ENCODE data around the gene FGF7. TPM values are rescaled to one million over a fixed set of nuclear protein-coding genes. Genes with fewer than 3 reads are reported as not detected.

The FGF7 gene
- total RNA-seq, 1 donor from 2014 or later = 0.04 TPM

DNA sequence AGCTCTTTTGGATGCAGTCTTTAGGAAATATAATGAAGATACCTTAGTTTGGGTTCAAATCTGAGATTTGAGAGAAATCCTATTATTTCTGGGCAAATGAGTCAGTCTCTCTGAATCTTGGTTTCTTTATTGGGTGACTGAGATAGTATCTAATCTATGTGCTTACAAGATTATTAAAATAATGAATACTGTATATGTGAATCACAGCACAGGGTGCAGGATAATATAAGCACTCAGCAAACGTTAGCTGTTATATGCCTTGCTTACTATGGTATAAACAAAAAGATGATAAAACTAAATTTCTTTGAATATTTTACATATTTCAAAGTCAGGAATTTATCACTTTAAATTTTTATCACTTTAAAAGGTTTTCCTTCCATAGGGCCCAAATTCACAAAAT is 29.6 kb downstream of the FGF7 start:
- intact Hi-C loops (cut with micrococcal nuclease) = no loop called here
- H3K36me3 Mint-ChIP-seq (ENCODE audit: low read depth) = no peaks in the 10 kb centered on the region
- ChIA-PET POLR2A (no interaction called here), CTCF (no interaction called here)
- DNase-seq (no peak), ATAC-seq (ENCODE audit: low read depth) (no peak)
- no peak overlapping the region for H3K4me3 Mint-ChIP-seq
- H3K27ac Mint-ChIP-seq = no peak overlapping the region
- TF ChIP-seq, protein P1, sequence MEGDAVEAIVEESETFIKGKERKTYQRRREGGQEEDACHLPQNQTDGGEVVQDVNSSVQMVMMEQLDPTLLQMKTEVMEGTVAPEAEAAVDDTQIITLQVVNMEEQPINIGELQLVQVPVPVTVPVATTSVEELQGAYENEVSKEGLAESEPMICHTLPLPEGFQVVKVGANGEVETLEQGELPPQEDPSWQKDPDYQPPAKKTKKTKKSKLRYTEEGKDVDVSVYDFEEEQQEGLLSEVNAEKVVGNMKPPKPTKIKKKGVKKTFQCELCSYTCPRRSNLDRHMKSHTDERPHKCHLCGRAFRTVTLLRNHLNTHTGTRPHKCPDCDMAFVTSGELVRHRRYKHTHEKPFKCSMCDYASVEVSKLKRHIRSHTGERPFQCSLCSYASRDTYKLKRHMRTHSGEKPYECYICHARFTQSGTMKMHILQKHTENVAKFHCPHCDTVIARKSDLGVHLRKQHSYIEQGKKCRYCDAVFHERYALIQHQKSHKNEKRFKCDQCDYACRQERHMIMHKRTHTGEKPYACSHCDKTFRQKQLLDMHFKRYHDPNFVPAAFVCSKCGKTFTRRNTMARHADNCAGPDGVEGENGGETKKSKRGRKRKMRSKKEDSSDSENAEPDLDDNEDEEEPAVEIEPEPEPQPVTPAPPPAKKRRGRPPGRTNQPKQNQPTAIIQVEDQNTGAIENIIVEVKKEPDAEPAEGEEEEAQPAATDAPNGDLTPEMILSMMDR (IDR thresholded peaks at IDR 0.05) = no peak
- H3K9me3 Mint-ChIP-seq = no peaks in the 10 kb centered on the region
- H3K27me3 Mint-ChIP-seq = peaks cover 2% of the 10 kb centered on the region
- H3K4me1 Mint-ChIP-seq = no peaks in the 10 kb centered on the region

DNA sequence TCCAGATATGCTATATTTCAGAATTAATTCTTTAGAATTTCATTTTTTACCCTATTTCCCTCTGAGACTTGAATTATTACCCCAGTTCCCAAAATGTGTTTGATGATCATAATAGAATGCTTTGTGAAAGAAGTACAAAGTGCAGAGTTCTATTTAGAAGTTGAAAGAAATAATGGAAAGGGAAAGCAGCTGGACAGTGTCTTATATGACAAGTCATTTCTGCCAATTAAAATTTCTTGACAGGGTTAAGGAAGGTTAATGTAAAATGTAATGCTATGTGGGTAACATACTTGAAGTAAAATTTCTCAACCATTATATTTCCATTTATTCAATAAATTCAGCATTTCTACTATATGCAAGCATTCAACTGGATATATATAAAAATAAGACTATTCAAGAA is 33.1 kb downstream of the FGF7 start:
- intact Hi-C loops (cut with micrococcal nuclease) = no loop called here
- ChIA-PET POLR2A (no interaction called here), CTCF (no interaction called here)
- DNase-seq (no peak), ATAC-seq (ENCODE audit: low read depth) (no peak)
- Mint-ChIP-seq H3K4me1 (no peaks in the 10 kb centered on the region), H3K27me3 (peaks cover 4% of the 10 kb centered on the region), H3K4me3 (no peak overlapping the region), H3K9me3 (no peaks in the 10 kb centered on the region), H3K27ac (no peak overlapping the region), H3K36me3 (ENCODE audit: low read depth) (no peaks in the 10 kb centered on the region)
- TF ChIP-seq, protein P1 (IDR thresholded peaks at IDR 0.05) = no peak

- TF ChIP-seq, protein P1 (IDR thresholded peaks at IDR 0.05) = no peak
- Mint-ChIP-seq H3K27me3 (peaks cover 4% of the 10 kb centered on the region), H3K4me1 (no peaks in the 10 kb centered on the region), H3K9me3 (no peaks in the 10 kb centered on the region), H3K4me3 (no peak overlapping the region), H3K36me3 (ENCODE audit: low read depth) (no peaks in the 10 kb centered on the region), H3K27ac (no peak overlapping the region)
- intact Hi-C loops (cut with micrococcal nuclease) = no loop called here
- POLR2A ChIA-PET = no interaction called here
- CTCF ChIA-PET = no interaction called here
- ATAC-seq (ENCODE audit: low read depth) (no peak), DNase-seq (no peak)
These were observed 35.1 kb downstream of the FGF7 start for GRCh38 chr15:49458145-49458544.

- ATAC-seq (ENCODE audit: low read depth) (no peak), DNase-seq (no peak)
- intact Hi-C loops (cut with micrococcal nuclease) = no loop called here
- Mint-ChIP-seq H3K36me3 (ENCODE audit: low read depth) (no peaks in the 10 kb centered on the region), H3K4me1 (no peaks in the 10 kb centered on the region), H3K9me3 (no peaks in the 10 kb centered on the region), H3K27ac (no peak overlapping the region), H3K4me3 (no peak overlapping the region), H3K27me3 (peaks cover 4% of the 10 kb centered on the region)
- TF ChIP-seq, protein P1 (IDR thresholded peaks at IDR 0.05) = no peak
- ChIA-PET CTCF (no interaction called here), POLR2A (no interaction called here)
These were observed 37.4 kb downstream of the FGF7 start for GRCh38 chr15:49460411-49460941.

- DNase-seq = no peak
- peaks cover 2% of the 10 kb centered on the region for H3K27me3 Mint-ChIP-seq
- intact Hi-C loops (cut with micrococcal nuclease) = no loop called here
- H3K4me1 Mint-ChIP-seq = no peaks in the 10 kb centered on the region
- no peak overlapping the region for H3K27ac Mint-ChIP-seq
- H3K36me3 Mint-ChIP-seq (ENCODE audit: low read depth) = no peaks in the 10 kb centered on the region
- POLR2A ChIA-PET = no interaction called here
- H3K9me3 Mint-ChIP-seq = no peaks in the 10 kb centered on the region
- CTCF ChIA-PET = no interaction called here
- TF ChIP-seq, protein P1 (IDR thresholded peaks at IDR 0.05) = no peak
- no peak for ATAC-seq (ENCODE audit: low read depth)
- no peak overlapping the region for H3K4me3 Mint-ChIP-seq
These were observed 39.3 kb downstream of the FGF7 start for GRCh38 chr15:49462232-49462844.
